IMR-90 (cell line): Measurements from ENCODE around the gene OPA3.

Source experiments
- FOS ChIP-seq: fragments of 150-350 bp; IDR thresholded peaks from 2 replicates; pipeline ENCODE4 v1.6.1; 2016; ENCODE audit warnings: low read depth, low read length
- SMC3 ChIP-seq: fragments of 150-350 bp; IDR thresholded peaks from 2 replicates; pipeline ENCODE4 v1.6.1; 2016; ENCODE audit warnings: low read depth, mild to moderate bottlenecking, antibody characterized with exemption, low read length, moderate library complexity

DNA sequence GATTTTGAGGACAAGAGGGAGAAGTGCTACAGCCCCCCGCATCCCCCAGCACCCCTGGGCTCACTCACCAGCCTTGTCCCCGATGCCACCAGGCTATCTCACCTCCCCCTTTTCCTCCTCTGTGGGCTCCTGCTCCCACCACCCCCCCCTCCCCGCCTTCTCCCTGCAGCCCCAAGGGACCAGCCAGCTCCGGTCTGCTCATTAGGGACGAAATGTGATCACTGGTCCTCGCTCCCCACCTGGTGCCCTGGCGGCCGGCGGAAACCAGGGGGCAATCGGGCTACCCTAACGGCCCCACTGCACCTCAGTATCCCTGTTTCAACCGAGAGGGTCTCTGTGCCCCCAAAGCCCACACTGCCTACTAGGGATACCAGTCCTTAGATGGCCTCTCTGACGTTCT is 14.7 kb upstream of the OPA3 start:
- TF ChIP-seq FOS, result no peak
- no peak for TF ChIP-seq SMC3
